HG03457 (cell line): ENCODE data around the gene COLEC12.

Source experiments
- ATAC-seq: cut with Tn5 transposase; IDR thresholded peaks from one replicate; pipeline ENCODE4 v1.9.1; 2021; ENCODE audit warnings: moderate number of reproducible peaks; ENCODE audit not compliant: unreplicated experiment

The COLEC12 gene

GRCh38 chr18:446941-447560 lies 53.5 kb downstream of the COLEC12 start:
- ATAC-seq = no peak

GRCh38 chr18:445055-445454 lies 55.4 kb downstream of the COLEC12 start:
- ATAC-seq = no peak

GRCh38 chr18:438571-438970 lies 61.9 kb downstream of the COLEC12 start:
- ATAC-seq = no peak

DNA sequence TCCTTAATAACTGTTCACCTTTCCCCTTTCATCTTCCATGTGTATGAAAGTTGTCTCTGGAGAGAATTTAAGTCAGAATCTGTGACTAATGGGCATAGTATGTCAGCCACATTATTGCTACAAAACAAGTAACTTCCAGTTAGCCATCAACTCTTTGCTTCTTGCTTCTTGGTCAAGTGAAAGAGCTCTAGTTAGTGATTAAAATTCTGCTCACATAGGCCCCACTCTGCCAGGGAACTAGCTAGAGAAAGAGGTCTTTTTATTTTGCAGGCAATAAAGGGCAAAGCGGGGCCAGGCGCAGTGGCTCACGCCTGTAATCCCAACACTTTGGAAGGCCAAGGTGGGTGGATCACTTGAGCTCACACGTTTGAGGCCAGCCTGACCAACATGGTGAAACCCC lies 64.6 kb downstream of the COLEC12 start:
- ATAC-seq = no peak

DNA sequence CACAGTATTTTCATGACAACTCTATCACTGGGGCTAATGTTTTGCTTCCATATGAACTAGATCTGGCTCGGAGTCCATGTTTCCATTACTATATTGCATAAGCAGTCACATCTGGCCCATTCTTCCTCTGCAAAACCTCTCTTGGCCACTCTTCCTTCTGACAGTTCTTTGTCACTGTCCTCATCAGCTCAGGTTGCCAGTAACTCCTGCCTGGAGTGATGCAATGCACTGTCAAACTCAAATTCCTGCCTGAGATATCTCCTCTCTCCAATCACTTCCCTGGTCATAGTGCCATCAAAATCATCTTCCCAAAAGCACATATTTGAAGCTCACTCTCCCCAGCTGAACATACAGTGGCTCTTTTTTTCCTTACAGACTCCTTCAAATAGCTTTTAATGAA lies 66.1 kb downstream of the COLEC12 start:
- no peak for ATAC-seq

- ATAC-seq = no peak
Measured at GRCh38 chr18:433960-434359, 66.5 kb downstream of the COLEC12 start.

DNA sequence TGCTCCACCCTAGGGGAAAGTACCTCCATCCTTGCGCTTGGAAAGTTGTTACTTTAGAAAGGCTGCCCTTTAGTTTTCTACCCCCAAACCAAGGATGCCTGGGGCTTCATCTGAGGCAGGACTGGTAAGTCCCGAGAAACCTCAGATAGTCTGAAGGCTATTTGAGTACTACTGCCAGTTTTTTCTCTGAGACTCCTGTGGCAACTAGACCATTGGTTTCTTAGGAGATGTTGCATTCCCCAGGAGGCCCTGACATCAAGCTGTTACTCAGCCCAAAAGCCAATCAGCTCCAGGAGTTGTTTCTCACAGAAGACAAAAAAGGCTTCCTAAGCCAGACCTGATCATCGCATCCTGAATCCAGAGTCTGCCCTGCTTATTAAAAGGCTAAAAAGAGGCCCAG lies 67.2 kb downstream of the COLEC12 start:
- ATAC-seq = no peak

DNA sequence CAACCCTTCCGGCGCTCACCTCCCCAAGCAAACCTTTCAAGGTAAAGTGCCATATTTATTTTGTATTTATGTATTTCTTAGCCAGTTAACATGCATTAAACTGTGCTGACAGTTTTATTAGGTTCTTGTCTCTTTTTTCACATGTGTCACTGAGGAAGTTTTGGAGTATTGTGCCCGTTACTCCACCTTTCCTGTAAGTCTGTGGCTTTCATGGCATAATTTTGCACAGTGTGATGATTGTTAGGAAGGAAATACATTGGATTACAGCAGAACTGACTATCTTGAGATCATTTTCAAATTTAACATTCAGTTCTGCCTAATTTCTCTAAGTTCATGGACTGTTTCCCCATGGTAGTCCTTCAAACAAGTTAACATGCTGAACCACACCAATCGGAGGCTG lies 67.7 kb downstream of the COLEC12 start:
- ATAC-seq = no peak

DNA sequence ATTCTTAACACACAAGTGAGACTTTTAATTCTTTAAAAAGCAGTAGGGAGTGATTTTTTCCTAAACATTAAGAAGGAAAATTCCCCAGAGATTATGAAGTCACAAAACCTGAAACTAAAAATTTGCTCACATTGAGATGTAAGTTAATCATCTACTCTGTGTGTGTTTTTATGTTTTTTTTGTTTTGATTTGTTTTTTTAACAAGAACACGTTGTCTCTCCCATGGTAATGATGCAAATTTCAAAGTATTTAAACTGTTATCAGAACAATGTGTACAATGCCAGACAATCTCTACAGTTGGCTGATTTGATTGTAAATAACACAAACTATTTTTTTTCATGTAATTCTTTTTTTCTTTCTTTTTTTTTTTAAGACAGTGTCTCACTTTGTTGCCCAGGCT lies 71.5 kb downstream of the COLEC12 start:
- ATAC-seq = no peak

DNA sequence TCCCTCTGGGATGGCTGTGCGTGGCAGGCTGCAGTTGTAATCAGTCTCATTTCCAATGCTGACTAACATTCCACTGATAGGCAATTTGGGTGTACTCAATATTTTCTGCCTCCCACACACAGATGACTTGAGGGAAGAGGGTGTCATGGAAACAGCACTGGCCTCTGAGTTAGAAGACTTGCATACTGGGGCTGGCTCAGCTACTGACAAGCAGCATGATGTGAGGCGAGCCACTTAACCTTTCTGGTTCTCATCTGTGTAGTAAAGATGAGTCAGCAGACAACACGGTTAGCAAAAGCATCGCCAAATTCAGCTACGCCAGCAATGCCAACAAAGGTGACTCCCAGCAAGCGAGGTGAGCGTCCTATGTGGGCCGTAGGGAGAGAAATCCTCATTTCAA lies 73.5 kb downstream of the COLEC12 start:
- no peak for ATAC-seq

DNA sequence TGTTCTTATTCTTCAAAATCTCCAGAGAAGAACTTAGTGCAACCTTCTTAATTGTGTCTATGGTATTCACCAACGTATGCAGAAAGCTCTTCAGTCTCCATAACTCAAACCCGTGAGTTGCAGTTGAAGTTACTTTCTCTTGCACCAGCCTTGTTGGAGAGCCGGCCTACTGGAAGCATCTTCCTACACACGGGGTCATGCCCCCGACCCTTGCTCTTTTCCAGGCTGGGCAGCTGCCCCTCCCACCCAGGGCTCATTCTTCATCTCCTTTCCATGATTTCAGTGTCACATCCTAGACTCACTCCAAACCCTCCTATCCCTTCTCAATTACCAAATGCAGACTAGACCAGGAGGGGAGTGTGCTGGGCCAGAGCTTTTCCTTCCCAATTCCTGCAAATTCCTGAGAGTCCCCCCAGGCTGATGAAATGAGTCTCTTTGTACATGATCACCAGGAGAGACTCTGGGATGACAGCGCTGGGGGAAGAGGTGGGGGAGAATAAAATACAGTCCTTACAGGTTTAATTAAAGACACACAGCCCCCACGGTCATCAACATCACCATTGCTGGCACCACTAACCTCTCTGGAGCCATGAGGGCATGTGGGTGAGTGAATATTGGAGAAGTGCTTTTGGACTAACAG lies 75.3 kb downstream of the COLEC12 start:
- no peak for ATAC-seq

- ATAC-seq = no peak
Measured at GRCh38 chr18:424668-425067, 75.8 kb downstream of the COLEC12 start.

- no peak for ATAC-seq
Measured at GRCh38 chr18:424071-424661, 76.3 kb downstream of the COLEC12 start.

DNA sequence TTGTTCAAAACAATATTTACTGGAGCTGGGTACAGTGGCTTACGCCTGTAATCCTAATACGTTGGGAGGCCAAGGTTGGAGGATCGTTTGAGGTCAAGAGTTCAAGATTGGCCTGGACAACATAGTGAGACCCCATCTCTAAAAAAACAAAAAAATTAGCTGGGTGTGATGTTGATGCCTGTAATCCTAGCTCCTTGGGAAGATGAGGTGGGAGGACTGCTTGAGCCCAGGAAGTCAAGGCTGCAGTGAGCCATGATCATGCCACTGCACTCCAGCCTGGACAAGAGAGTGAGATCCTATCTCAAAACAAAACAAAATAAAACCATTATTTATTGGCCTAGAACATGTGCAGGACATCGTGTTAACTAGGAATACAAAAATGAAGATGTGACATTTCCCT lies 77.5 kb downstream of the COLEC12 start:
- ATAC-seq = no peak

DNA sequence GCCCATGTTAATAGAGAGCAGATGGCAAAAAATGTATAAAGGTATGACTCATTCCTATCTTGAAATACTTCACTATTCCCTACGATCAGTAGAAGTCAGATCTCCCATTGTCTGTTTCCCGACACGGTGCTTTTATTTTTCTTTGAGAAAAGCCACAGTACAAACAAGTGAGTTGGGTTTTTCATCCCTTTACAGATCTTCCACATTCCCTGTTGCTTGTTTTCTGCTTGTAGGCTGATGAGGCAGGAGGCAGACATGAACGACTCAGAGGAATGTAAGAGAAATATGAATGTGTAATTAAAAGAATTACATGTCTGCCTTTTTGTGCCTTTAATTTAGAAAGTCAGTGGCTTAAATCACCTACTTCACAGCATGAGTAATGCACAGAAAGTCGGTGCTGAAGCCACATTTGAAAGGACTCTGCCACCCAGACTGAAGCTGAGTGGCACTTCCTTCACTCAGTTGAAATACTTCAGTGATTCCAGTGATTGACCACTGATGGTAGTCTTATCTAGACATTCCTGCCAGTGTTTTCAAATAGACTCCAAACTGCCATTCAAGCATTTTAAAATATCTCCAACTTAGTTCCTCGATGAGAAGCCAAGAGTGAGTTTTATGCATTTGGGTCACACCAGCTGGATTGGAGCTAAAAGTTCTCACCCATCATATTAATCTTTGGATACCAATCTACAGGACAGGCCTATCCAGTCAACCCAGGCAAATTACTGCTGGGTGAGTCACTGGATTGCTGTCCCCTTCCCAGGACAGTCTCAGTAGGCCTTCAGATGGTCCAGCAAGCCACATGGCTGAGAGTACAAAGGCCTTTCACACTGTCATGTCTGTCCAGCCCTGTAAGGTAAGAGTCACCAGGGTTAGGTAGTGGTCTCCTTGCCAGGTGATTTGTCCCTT lies 79.0 kb downstream of the COLEC12 start:
- ATAC-seq = no peak

- ATAC-seq = no peak
Measured at GRCh38 chr18:420661-421246, 79.7 kb downstream of the COLEC12 start.

DNA sequence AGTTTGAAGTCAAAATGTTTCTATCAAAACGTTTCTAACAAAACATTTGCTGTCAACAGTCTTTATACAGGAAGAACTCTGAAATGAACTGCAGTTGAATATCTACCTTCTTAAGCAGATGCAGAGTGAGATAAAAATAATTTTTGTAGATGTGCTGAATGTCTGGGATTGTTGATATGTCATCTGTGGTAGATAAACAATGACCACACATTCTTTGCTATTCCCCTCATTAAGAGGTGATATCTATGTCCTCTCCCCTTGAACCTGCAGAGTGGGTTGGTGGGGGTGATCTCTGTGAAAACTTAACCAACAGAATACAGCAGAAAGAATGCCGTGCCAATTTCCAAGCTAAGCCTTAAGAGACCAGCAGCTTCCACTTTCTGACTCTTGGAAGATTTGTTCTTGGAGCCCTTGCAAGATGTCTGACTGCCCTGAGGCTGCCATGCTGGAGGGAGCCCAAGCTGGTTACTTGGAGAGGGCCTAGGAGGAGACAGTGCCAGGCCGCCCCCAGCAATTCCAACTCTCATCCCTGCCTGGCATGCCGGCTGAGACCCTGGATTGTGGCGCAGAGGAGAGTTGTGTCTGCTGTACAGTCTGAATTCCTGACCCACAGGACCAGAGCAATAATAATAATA lies 80.8 kb downstream of the COLEC12 start:
- ATAC-seq = no peak

- ATAC-seq = no peak
Measured at GRCh38 chr18:417495-417894, 83.0 kb downstream of the COLEC12 start.

- no peak for ATAC-seq
Measured at GRCh38 chr18:416930-417329, 83.6 kb downstream of the COLEC12 start.
